GM19467 (cell line): ENCODE results near the gene SAMD9.
"Not testable (repeated sequence)": the region's sequence is repeated elsewhere in the genome, so short reads cannot be mapped to it uniquely, and the experiment has no call there.

ENCODE experiments used
- ATAC-seq: cut with Tn5 transposase; IDR thresholded peaks from one replicate; pipeline ENCODE4 v1.9.1; 2021; ENCODE audit warnings: mild to moderate bottlenecking, moderate library complexity; ENCODE audit not compliant: unreplicated experiment

Gene SAMD9

DNA sequence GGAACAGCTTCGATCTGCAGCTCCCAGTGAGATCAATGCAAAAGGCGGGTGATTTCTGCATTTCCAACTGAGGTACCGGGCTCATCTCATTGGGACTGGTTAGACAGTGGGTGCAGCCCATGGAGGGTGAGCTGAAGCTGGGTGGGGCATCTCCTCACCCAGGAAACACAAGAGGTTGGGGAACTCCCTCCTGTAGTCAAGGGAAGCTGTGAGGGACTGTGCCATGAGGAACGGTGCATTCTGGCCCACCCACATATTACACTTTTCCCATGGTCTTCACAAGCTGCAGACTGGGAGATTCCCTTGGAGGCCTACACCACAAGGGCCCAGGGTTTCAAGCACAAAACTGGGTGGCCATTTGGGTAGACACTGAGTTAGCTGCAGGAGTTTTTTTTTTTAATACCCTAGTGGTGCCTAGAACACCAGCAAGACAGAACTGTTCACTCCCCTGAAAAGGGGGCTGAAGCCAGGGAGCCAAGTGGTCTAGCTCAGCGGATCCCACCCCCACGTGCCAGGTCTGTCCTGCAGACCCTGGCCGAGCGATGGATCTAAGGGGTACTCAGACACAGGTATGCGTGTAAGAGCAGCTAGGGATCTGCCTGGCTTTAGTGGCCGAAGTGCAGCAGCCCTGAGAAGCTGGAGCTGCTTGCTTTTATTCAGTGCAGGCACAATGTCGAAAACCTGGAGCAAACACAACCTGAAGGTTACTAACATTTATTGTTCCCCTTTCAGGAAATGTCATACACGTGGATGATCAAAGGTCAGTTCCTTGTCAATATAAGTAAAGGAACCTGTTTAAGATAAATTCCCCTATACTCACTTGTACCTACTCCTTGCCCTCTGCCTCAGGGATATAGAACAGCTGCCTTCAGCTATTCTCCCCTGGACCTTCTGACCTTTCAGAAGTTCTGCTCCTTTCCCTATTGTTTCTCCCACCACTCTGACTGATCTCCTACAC lies 3.1 kb upstream of the SAMD9 start:
- ATAC-seq: no peak

DNA sequence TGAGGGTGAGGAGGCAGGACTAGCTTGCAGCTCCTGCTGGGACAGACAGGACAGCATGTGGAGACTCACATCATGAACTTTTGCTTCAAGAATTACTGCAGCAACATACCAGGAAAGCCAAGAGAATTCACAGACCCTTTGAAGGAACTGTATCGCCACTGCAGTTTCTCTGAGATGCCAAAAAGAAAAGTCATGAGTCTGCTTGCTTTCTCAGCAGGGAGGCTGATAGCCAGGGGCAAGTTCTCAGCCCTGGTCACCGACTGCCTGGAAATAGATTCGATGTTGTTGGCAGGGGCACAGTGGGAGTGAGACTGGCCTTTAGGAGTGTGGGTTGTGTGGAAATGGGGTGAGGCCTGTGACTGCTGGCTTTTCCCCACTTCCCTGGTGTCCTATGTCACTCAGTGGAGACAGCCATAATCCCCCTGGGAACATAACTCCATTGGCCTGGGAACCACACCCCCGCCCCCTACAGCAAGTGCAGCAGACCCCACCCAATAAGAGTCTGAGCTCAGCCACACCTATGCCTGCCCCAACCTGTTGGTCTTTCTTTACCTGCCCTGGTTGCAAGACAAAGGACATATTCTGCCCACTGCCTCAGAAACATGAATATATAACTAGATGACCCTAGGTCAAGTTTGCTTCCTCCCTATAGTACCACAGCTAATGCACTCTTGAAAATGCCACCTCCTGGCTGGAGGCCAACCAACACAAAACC lies 1.6 kb upstream of the SAMD9 start:
- ATAC-seq: no peak

DNA sequence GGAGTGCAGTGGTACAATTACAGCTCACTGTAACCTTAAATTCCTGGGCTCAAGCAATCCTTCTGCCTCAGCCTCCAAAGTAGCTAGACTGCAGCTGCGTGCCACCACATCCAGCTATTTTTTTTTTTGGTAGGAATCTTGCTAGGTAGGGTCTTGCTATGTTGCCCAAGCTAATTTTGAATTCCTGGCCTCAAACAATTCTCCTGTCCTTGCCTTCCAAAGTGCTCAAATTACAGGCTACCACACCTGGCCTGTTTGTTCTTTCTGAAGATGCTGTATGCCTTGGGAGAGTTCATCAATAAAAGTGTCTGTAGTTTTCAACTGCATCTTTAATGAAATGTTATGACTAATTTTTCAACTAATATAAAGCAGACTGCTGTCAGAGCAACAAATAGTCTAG lies 452 bp downstream of the SAMD9 start:
- no peak for ATAC-seq

DNA sequence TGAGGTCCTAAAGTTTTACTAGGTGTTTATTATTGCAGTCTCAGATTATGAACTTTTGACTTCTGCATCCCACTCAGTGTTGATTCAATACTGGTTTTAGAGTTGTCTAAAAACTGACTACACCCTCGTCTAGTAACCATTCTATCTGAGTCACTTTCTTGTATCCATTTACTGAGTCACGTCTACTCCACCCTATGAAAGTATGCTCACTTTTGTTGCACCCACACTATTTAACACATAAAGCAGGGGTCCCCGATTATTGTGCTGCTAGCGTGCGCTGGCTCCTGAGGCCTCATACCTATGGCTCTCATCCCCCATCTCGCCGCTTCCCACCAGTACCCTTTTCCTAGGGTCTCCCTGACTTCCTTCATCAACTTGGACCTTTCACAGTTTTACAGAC lies 2.0 kb downstream of the SAMD9 start:
- no peak for ATAC-seq

DNA sequence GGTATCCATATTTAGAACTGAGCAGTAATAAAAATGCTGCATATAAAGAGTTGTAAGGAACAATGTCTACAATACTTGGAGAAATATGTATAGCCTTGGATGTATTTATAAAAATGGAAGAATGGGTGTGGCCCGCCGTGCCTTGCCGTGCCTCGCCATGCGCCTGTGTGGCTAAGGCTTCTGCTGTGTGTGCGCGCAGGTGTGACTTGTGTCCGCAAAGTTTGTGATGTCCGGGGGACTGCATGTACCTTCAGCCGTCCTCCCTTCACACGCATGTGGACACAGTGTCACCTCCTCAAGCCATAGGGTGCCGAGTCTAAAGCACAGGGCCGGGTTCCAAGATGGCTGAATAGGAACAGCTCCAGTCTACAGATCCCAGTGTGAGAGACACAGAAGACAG lies 9.8 kb downstream of the SAMD9 start:
- no peak for ATAC-seq

DNA sequence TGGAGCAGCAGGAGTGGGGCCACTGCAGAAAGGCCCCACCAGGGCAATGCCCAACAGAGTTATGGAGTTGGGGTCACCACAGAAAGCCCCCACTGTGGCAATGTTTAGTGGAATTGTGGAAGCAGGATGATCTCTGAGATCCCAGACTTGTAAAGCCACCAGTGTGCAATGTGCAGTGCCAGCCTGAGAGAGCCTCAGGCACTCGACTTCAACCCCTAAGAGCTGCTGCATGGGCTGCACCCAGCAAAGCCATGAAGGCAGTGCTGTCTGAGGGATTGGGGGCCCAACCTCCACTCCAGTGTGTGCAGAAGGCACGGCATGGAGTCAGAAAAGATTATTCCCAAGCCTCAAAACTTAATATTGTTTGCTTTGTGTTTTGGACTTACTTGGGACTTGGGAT lies 20.4 kb downstream of the SAMD9 start:
- ATAC-seq: no peak

DNA sequence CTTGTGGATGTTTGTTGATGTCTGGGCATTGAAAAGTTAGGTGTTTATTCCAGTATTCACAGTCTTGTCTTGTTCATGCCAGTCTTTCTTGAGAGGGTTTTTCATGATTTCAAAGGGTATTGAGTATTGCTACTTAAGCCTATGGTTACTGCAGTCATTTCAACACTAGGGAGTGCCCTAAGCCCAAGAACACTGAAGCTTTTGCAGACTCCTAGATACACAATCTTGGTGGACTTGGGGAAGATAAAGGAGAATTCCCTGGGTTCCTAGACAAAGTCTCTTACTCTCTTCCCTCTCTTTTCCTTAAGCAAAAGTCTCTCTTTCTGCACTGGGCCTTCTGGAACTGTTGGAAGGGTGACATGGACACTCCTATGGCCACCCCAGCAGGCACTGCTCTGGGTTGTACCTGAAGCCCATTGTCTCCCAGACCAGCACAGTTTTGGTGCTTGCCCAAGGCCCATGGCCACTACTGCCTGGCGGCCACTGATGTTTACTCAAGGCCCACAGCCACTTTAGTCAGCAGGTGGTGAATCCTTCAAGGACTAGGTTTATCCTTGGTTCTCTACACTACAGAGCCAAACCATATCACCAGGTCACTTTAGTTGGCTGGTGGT lies 24.9 kb downstream of the SAMD9 start:
- no peak for ATAC-seq

DNA sequence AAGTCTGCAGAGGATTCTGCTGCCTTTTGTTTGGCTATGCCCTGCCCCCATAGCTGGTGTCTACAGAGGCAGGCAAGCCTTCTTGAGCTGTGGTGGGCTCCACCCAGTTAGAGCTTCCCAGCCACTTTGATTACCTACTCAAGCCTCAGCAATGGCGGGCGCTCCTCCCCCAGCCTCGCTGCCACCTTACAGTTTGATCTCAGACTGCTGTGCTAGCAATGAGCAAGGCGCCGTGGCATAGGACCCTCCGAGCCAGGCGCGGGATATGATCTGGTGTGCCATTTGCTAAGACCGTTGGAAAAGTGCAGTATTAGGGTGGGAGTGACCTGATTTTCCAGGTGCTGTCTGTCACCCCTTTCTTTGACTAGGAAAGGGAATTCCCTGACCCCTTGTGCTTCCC lies 44.4 kb downstream of the SAMD9 start:
- ATAC-seq: not testable (repeated sequence)

DNA sequence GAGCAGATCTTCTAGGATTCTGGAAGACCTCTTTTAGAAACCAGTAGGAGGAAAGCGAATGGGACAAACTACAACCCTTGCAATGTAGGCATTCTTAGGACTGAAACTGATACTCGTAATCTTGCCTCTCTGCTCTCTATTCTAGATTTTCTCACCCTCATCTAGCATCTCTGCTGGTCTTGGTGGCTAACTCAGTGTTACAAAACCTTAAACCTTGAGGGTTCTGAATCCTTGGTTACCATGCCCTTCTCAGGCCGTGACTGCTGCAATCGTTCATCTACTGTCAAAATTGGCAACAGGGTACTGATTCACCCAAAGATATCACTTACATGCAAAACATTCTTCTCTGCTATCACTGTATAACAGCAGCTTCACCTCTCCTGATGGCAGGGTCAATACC lies 55.2 kb downstream of the SAMD9 start:
- ATAC-seq: no peak

DNA sequence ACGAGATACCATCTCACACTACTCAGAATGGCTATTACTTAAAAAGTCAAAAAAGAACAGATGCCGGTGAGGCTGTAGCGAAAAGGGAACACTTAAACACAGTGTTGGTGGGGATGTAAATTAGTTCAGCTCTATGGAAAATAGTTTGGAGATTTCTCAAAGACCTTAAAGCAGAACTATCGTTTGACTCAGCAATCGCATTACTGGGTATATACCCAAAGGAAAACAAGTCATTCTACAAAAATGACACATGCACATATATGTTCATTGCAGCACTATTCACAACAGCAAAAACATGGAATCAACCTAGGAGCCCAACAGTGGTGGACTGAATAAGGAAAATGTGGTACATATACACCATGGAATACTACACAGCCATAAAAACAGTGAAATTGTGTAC lies 56.9 kb downstream of the SAMD9 start:
- no peak for ATAC-seq

DNA sequence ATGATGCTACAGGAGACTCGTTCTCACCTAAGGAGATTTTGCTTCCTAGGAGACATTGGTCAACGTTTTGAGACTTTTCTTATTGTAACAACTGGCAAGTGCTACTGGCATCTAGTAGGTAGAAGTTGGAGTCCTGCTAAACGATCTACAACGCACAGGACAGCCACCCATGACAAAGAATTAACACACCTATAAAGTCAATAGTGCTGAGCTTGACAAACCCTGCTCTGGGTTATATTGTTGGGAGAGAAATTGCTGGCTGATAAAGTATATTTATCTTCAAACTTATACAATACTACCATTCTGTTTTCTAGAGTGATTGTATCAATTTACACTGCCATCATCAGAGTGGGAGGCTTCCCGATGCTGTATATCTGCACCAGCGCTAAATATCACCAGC lies 57.8 kb downstream of the SAMD9 start:
- no peak for ATAC-seq

DNA sequence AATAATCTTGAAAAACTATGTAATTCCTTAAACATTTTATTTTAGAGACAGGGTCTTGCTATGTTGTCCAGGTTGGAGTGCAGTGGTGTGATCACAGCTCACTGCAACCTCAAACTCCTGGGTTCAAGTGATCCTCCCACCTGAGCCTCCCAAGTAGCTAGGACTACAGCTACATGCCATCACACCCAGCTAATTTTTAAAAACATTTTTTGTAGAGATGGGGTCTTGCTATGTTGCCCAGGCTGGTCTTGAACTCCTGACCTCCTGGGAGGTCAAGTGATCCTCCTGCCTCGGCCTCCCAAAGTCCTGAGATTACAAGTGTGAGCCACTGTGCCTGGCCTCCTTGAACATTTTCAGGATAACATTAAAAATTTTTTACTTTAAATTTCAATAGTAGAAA lies 61.2 kb downstream of the SAMD9 start:
- not testable (repeated sequence) for ATAC-seq

DNA sequence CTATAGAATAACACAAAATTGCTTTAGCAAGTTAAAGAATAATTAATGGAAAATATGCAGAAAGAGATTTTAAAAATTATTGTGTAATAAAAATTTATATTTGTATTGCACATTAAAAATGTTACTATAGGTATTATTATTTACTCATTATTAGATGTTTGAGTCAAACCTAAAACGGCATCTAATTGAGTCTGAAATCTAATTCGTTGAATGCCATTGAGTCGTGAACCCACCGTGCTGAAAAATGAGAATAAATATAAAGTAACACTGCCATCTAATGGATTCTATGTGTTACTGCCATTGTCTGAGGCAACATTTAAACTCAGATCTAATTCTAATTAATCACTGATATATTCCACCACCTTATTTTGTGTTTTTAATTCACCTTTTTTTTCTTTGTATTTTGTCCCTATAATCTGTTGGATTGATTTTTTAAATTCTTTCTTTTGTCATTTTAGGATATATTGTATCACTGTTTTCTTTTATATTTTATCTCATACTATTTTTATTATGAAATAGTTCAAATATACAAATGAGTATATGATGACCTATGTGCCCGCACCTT lies 62.2 kb downstream of the SAMD9 start:
- no peak for ATAC-seq

DNA sequence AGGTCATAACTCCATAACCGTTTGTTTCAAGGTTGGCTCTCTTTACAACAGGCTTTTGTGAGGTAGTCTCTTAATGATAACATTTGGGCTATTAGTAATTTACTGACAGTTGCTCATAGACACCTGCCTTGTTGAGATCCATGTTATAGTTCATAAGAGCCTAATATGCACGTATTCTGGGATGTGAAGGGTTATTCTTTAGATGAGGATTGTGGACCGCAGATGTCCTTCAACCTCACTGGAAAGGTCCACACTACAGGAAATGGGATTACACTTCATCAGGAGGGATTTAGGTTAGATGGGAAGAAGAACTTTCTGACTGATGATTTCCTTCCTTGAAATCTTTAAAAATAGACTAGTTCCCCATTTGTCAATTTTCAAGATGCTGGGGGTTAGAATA lies 62.8 kb downstream of the SAMD9 start:
- ATAC-seq: no peak

DNA sequence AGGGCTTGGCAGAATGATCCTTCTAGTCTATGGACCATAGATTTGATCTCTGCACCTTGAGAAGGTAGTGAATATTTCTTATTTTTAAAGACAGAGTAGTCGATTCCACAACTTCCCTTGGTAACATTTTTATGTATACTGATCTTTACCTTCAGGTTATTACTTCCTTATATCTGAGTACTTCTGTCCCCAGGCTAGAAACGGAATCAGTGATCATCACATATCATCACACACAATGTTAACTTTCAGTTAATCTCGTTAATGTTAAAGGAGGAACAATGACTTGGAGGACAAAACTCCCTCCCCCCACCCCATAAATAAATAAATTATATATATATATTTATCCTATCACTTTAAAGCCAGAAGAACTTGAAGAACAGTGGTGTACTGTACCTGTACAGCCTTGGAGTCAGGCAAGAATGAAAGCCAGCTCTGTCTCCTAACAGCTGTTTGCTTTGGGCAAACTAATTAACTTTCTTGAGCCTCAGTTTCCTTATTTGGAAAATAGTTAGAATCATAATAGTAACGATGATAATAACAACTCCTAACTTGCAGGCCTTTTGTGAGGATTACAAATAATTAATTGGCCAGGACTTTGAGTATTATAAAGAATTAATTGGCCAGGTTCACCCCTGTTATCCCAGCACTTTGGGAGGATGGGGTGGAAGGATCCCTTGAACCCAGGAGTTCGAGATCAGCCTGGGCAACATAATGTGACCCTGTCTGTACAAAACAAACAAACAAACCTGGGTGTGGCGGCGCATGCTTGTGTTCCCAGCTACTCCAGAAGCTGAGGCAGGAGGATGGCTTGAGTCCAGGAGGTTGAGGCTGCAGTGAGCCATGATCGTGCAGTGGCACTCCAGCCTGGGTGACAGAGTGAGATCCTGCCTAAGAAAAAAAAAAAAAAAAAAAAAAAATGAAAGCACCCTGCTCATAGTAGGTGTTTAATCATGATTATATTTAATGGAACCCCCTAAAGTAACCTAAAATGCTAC lies 63.5 kb downstream of the SAMD9 start:
- ATAC-seq: no peak

DNA sequence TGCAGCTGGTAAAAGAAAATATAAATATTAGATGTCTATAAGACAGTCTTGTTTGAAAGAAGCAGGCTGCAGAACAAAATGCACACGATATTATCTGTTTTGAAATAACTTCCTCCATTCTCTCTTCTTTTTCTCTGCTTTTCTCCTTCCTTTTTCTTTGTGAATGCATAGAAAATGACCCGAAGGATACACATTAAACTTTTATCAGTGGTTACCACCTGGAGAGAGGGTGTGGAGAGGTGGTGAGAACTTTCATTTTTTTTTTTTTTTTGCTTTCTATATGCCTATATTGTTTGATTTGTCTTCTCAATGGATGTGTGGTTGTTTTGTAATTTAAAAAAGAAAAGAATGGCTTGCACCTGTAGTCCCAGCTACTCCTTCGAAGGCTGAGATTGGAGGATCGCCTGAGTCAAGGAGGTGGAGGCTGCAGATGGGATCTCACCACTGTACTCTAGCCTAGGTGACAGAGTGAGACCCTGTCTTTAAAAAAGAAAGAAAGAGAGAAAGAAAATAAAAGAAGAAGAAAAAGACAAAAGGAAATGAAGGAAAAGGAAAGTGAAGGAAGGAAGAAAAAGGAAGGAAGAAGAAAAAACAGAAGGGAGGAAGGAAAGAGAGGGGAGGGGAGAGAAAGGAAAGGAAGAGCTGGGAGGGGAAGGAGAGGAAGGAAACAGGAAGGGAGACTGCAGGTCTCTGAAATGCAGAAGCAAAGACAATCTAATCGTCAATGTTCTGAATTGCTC lies 64.4 kb downstream of the SAMD9 start:
- no peak for ATAC-seq

DNA sequence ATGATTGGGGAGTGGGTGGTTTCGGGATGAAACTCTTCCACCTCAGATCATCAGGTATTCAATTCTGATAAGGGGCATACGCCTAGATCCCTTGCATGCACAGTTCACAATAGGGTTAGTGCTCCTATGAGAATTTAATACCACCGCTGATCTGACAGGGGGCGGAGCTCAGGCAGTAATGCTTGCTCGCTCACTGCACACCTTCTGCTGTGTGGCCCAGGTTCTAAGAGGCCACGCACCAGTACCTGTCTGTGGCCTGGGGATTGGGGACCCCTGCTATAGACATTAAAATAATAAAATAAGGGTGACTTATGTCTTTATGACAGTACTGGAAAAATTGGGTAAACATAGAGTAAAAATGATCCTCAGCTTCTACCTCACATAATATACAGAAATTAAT lies 66.1 kb downstream of the SAMD9 start:
- no peak for ATAC-seq
